GM18505 (cell line): ENCODE results near the gene RHOBTB1.

Experiments used
- ATAC-seq: cut with Tn5 transposase; IDR thresholded peaks from one replicate; pipeline ENCODE4 v1.9.1; 2021; ENCODE audit not compliant: unreplicated experiment
- POLR2A ChIP-seq: IDR thresholded peaks from 4 replicates; pipeline ENCODE4 v1.6.1; 2011; ENCODE audit warnings: borderline replicate concordance; ENCODE audit not compliant: insufficient read depth, insufficient read length; ENCODE audit errors: extremely low read depth

RHOBTB1 gene

GRCh38 chr10:60944058-60944909, at the start of gene RHOBTB1:
Gene RHOBTB1, minus strand, starts transcription at chr10:60944185. Its CDS starts 32,643 bp downstream, at chr10:60911542.
- TF ChIP-seq POLR2A: no peak
- ATAC-seq: peak; percentile 59

GRCh38 chr10:60992636-60993035, 48.7 kb upstream of the RHOBTB1 start:
- no peak for TF ChIP-seq POLR2A
- no peak for ATAC-seq

GRCh38 chr10:60990663-60991062, 46.7 kb upstream of the RHOBTB1 start:
- no peak for TF ChIP-seq POLR2A
- no peak for ATAC-seq

DNA sequence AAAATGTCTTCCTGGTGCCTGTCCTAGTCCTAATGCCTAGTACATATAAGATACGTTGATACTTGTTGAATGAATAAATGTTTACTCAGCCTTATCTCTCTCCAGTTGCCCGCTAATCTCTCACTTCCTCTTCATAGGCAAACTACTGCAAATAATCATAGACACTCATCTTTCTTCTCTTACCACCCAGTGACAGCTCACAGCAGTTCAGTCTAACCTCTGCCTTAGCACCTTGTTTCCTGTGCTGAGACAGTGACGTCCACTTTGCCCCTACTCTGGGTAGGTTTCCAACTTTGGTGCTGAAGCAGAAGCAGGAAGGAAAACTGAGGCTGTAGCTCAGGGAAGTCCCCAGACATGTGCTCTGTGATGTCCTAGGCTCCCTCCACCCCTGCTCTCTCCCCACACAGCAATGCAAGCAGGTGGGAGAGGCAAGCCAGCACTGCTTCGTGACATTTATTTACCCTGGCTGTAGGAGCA, 45.5 kb upstream of the RHOBTB1 start:
- peak; percentile 94 for ATAC-seq
- TF ChIP-seq POLR2A: no peak

- no peak for TF ChIP-seq POLR2A
- no peak for ATAC-seq
These were observed 42.8 kb upstream of the RHOBTB1 start for GRCh38 chr10:60986791-60987190.

DNA sequence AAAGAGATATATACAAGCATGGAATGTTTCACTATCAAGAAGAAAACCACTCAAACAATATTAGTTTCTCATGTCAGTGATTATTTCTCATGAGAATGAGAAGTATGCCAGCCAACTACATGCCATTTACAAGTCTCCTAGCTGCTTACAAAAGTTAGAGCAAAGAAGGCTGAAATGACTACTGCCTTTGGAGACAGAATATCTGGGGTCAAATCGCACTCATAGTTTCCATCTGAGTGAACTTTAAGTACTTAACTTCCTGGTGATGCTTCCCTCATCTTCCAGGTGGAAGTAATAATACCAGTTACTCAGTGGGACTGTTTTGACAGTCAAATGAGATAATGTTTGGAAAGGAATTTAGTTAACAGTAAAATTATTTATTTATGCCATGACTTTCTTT, 42.0 kb upstream of the RHOBTB1 start:
- ATAC-seq: no peak
- no peak for TF ChIP-seq POLR2A

DNA sequence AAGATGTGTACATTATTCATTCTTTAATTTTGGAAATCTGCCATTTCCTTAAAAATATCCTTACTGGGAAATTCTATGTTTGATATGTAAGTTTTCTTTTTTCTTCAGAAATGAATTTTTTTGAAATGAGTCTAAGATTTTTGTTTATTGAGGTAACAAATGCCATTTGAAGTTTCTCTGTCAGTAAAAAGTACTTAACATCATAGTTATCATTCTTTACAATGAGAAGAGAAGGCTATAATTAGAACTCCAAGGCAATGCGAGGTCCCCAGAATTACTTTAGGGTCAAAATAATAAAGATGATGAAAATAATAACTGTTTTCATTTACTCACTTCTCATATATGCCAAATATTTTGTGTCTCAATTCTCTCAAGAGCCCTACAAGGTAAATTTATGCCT, 37.0 kb upstream of the RHOBTB1 start:
- TF ChIP-seq POLR2A: no peak
- ATAC-seq: no peak

DNA sequence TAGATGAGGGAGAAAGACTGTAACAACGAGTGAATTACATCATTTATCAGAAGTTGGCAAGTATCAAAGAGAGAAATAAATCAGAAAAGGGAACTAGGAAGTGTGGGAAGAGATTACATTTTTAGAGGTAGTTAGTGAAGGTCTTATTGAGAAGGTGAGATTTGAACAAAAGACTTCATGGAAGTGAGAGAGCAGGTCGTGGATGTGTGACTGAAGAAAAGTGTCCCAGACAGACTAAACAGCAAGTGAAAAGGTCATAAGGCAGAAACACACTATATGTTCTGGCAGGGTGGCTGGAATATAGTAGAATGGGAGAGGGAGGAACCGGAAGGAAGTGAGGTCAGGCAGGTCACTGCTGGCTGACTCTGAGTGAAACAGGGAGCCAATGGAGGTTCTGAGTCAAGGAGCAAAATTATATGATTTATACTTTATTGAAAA, 35.7 kb upstream of the RHOBTB1 start:
- TF ChIP-seq POLR2A: no peak
- no peak for ATAC-seq

DNA sequence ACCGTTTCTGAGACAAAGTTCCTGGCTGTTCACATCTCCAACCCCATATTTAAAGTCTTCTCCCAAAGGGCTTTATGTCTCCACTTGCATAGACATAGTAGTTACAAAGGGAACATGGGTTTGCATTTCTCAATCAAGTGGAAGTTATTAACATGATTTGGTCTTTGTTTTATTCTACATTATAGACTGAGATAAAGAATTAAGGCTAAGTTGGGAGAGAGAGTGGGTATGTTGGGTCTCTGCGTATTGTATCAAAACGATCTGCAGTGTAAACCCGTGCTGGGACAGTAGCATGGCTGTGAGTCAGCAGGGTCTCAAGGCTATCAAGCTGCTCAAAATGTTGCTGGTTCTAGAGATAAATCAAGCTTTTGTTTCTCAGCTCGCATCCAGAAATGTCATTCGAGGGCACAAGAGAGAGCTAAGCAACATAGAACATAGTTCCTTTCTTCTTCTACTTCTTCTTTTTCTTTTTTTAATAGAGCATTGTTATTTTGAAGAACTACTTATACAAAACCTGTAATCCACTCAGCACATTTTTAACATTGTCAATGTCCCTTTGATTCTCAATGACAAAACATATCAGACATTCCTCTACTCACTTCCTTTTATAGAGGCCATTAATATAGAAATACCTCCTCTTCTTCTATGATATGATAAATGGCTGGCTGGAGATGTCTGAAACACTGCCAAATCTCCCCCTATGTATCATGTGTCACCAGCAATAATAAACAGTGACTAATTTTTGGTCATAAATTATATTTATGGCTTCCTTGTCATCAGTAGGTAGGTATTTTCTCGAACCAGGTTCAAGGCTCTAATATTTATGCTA, 34.5 kb upstream of the RHOBTB1 start:
- no peak for ATAC-seq
- TF ChIP-seq POLR2A: no peak

GRCh38 chr10:60977161-60978122, 33.5 kb upstream of the RHOBTB1 start:
- TF ChIP-seq POLR2A: no peak
- no peak for ATAC-seq

DNA sequence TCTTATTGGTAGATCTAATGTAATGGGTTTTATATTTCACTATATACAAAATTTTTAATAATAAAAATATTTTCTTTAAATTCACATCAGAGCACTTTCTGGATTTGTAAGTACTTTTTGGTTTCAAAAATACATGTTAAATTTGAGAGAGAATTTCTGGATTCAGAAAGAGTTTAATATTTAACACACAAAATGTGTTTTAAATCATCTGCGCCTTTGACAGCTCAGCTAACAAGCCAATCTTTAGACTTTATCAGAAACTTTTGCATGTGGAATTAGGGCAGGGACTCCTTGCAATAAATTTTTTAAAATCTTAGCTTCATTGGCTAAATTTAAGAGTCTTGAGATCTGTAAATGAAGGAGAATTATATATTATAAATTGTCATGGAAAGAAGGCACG, 32.7 kb upstream of the RHOBTB1 start:
- no peak for TF ChIP-seq POLR2A
- ATAC-seq: no peak

DNA sequence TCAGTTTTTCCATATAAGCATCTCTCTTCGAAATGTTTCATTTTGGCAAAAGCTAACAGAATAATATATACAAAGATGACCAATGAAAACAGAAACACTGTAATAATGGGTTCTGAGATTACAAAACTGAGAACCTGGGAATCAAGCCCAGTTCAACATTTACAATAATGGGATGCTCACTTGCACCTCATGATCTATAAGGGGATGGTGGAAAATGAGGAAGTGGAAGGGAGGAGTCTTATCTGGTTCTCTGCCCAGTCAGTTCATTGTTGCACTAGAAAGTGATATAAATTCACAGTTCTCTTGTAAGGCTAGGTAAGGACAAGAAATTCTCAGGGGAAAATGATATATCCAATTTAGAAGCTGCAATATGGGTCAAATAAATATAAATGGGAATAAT, 31.7 kb upstream of the RHOBTB1 start:
- TF ChIP-seq POLR2A: no peak
- no peak for ATAC-seq
